HL-60 (cell line): ENCODE results near the gene RHAG.

Source experiments
- DNase-seq, 2 experiments: peaks; one replicate each; pipeline ENCODE4 v3.0.0-alpha.2; 2010 to 2020; ENCODE audit warnings: low read depth in 1 of 2, low spot score in 1 of 2
- H3K27ac ChIP-seq: fragments of 250-450 bp; sonication (Bioruptor Pico); replicated peaks from 2 replicates; pipeline ENCODE4 v1.5.1; 2020; ENCODE audit warnings: mild to moderate bottlenecking, moderate library complexity
- H3K27me3 ChIP-seq: fragments of 250-450 bp; sonication (Bioruptor Pico); 2 replicates; pipeline ENCODE4 v1.5.1; 2021; ENCODE audit warnings: mild to moderate bottlenecking, moderate library complexity; ENCODE audit not compliant: insufficient read depth, poor library complexity, severe bottlenecking
- H3K4me3 ChIP-seq: replicated peaks from 2 replicates; pipeline ENCODE4 v1.5.1; 2011; ENCODE audit warnings: mild to moderate bottlenecking, control low read depth, low read length; ENCODE audit not compliant: insufficient read depth
- CTCF ChIP-seq: IDR thresholded peaks from one replicate; pipeline ENCODE4 v1.5.1; 2011; ENCODE audit warnings: low read length, control low read depth, inconsistent platforms; ENCODE audit not compliant: insufficient read depth
- GABPA ChIP-seq: IDR thresholded peaks from 2 replicates; pipeline ENCODE4 v1.6.1; 2012; ENCODE audit warnings: low read depth
- POLR2AphosphoS5 ChIP-seq: IDR thresholded peaks from 2 replicates; pipeline ENCODE4 v1.6.1; 2012; ENCODE audit warnings: low read depth
- REST ChIP-seq: IDR thresholded peaks from 2 replicates; pipeline ENCODE4 v1.6.1; 2012; ENCODE audit warnings: low read depth; ENCODE audit not compliant: insufficient replicate concordance
- SPI1 ChIP-seq: IDR thresholded peaks from 2 replicates; pipeline ENCODE4 v1.6.1; 2012; ENCODE audit warnings: low read depth, mild to moderate bottlenecking, borderline replicate concordance

RHAG gene

GRCh38 chr6:49653438-49653837 is 16.8 kb upstream of the RHAG start:
- H3K27me3 ChIP-seq = no peaks in the 10 kb centered on the region
- DNase-seq = no peak
- H3K4me3 ChIP-seq = no peak overlapping the region
- no peak overlapping the region for H3K27ac ChIP-seq
- TF ChIP-seq GABPA = no peak
- no peak for TF ChIP-seq CTCF
- no peak for TF ChIP-seq POLR2AphosphoS5
- no peak for TF ChIP-seq SPI1
- no peak for TF ChIP-seq REST

- no peak overlapping the region for H3K27ac ChIP-seq
- TF ChIP-seq GABPA (no peak), POLR2AphosphoS5 (no peak), REST (no peak), CTCF (no peak), SPI1 (no peak)
- H3K27me3 ChIP-seq = no peaks in the 10 kb centered on the region
- DNase-seq = no peak
- H3K4me3 ChIP-seq = no peak overlapping the region
Observed at GRCh38 chr6:49651239-49651638, 14.6 kb upstream of the RHAG start.

- no peak overlapping the region for H3K4me3 ChIP-seq
- no peak overlapping the region for H3K27ac ChIP-seq
- TF ChIP-seq POLR2AphosphoS5 (no peak), SPI1 (no peak), GABPA (no peak), REST (no peak), CTCF (no peak)
- H3K27me3 ChIP-seq = no peaks in the 10 kb centered on the region
- no peak for DNase-seq
Observed at GRCh38 chr6:49649988-49650387, 13.3 kb upstream of the RHAG start.
